Right hindlimb (tissue), 1 donor: ENCODE data around the gene RASSF9.

Source experiments
- DNase-seq: peaks from one replicate; pipeline ENCODE4 v3.0.0-alpha.2; 2018

The RASSF9 gene

GRCh38 chr12:85820101-85820500, 16.1 kb downstream of the RASSF9 start:
- no peak for DNase-seq

GRCh38 chr12:85814741-85815140, 21.5 kb downstream of the RASSF9 start:
- no peak for DNase-seq

- DNase-seq, result no peak
Measured at GRCh38 chr12:85814071-85814470, 22.1 kb downstream of the RASSF9 start.

- DNase-seq, result no peak
Measured at GRCh38 chr12:85809500-85809899, 26.7 kb downstream of the RASSF9 start.

- DNase-seq, result no peak
Measured at GRCh38 chr12:85807730-85808129, 28.5 kb downstream of the RASSF9 start.

- no peak for DNase-seq
Measured at GRCh38 chr12:85805654-85806053, 30.6 kb downstream of the RASSF9 start.

GRCh38 chr12:85804663-85805062, 31.5 kb downstream of the RASSF9 start:
- DNase-seq, result no peak

- no peak for DNase-seq
Measured at GRCh38 chr12:85803923-85804322, 32.3 kb downstream of the RASSF9 start.

- DNase-seq, result no peak
Measured at GRCh38 chr12:85803231-85803630, 33.0 kb downstream of the RASSF9 start.

GRCh38 chr12:85798122-85798521, 38.1 kb downstream of the RASSF9 start:
- DNase-seq, result no peak

GRCh38 chr12:85796001-85796400, 40.2 kb downstream of the RASSF9 start:
- DNase-seq, result no peak

- DNase-seq, result no peak
Measured at GRCh38 chr12:85794531-85794930, 41.7 kb downstream of the RASSF9 start.

- DNase-seq, result no peak
Measured at GRCh38 chr12:85784096-85784720, 52.0 kb downstream of the RASSF9 start.

GRCh38 chr12:85782711-85783110, 53.5 kb downstream of the RASSF9 start:
- DNase-seq, result no peak

GRCh38 chr12:85781766-85782165, 54.4 kb downstream of the RASSF9 start:
- DNase-seq, result no peak

- DNase-seq, result no peak
Measured at GRCh38 chr12:85779768-85780167, 56.4 kb downstream of the RASSF9 start.

GRCh38 chr12:85775091-85775490, 61.1 kb downstream of the RASSF9 start:
- no peak for DNase-seq

- DNase-seq, result no peak
Measured at GRCh38 chr12:85765453-85765869, 70.7 kb downstream of the RASSF9 start.

GRCh38 chr12:85759623-85760022, 76.6 kb downstream of the RASSF9 start:
- DNase-seq, result no peak

GRCh38 chr12:85759091-85759490, 77.1 kb downstream of the RASSF9 start:
- DNase-seq, result no peak

GRCh38 chr12:85755760-85756159, 80.4 kb downstream of the RASSF9 start:
- no peak for DNase-seq
